PC-9 (cell line): Measurements from ENCODE around the gene PCDHA4.
"Not testable (repeated sequence)": the region's sequence is repeated elsewhere in the genome, so short reads cannot be mapped to it uniquely, and the experiment has no call there.

ENCODE experiments used
- EZH2 ChIP-seq: fragments of 200-600 bp; sonication (generic); IDR thresholded peaks from 2 replicates; pipeline ENCODE4 v1.8.0; 2017; ENCODE audit warnings: antibody characterized with exemption, low read depth
- TF ChIP-seq, protein P1 (sequence below): fragments of 200-600 bp; sonication (generic); conservative IDR thresholded peaks from 2 replicates; pipeline ENCODE4 v1.6.1; 2017; ENCODE audit warnings: mixed run types, antibody characterized with exemption, mild to moderate bottlenecking, moderate library complexity

DNA sequence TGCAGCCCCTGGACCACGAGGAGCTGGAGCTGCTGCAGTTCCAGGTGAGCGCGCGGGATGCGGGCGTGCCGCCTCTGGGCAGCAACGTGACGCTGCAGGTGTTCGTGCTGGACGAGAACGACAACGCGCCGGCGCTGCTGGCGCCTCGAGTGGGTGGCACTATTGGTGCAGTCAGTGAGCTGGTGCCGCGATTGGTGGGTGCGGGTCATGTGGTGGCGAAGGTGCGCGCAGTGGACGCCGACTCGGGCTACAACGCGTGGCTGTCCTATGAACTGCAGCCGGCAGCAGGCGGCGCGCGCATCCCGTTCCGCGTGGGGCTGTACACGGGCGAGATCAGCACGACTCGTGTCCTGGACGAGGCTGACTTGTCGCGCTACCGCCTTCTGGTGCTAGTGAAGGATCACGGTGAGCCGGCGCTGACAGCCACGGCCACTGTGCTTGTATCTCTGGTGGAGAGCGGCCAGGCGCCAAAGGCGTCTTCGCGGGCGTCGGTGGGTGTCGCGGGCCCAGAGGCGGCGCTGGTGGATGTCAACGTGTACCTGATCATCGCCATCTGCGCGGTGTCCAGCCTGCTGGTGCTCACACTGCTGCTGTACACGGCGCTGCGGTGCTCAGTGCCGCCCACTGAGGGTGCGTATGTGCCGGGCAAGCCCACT is 18.9 kb upstream of the PCDHA4 start:
- TF ChIP-seq, protein P1, sequence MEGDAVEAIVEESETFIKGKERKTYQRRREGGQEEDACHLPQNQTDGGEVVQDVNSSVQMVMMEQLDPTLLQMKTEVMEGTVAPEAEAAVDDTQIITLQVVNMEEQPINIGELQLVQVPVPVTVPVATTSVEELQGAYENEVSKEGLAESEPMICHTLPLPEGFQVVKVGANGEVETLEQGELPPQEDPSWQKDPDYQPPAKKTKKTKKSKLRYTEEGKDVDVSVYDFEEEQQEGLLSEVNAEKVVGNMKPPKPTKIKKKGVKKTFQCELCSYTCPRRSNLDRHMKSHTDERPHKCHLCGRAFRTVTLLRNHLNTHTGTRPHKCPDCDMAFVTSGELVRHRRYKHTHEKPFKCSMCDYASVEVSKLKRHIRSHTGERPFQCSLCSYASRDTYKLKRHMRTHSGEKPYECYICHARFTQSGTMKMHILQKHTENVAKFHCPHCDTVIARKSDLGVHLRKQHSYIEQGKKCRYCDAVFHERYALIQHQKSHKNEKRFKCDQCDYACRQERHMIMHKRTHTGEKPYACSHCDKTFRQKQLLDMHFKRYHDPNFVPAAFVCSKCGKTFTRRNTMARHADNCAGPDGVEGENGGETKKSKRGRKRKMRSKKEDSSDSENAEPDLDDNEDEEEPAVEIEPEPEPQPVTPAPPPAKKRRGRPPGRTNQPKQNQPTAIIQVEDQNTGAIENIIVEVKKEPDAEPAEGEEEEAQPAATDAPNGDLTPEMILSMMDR, result not testable (repeated sequence)
- TF ChIP-seq EZH2, result not testable (repeated sequence)
